PC-3 (cell line): Measurements from ENCODE around the gene ELF2. TPM values are rescaled to one million over a fixed set of nuclear protein-coding genes. Genes with fewer than 3 reads are reported as not detected.
"Not testable (repeated sequence)": the region's sequence is repeated elsewhere in the genome, so short reads cannot be mapped to it uniquely, and the experiment has no call there.

Experiments
- ATAC-seq: fragments of 200-7000 bp; cut with Tn5 transposase; 2 replicates; pipeline ENCODE4 v1.9.1; 2020; ENCODE audit warnings: mild to moderate bottlenecking, moderate library complexity
- BruUV-seq: library from RNA; stranded (reverse); fragments of 400-500 nt; replicated peaks from 2 replicates; lab custom pipeline; 2021; lab: Mats Ljungman, UMichigan
- CTCF ChIA-PET: fragments of 300-600 bp; sonication (Branson Sonifier 250); formaldehyde crosslinking; loops from one replicate; lab custom pipeline; 2022; ENCODE audit warnings: antibody characterized with exemption; lab: Charles Lee
- POLR2A ChIA-PET: fragments of 300-600 bp; sonication (Branson Sonifier 250); formaldehyde crosslinking; loops from one replicate; lab custom pipeline; 2022; ENCODE audit warnings: antibody characterized with exemption; ENCODE audit not compliant: unreplicated experiment; lab: Charles Lee
- DNase-seq: peaks from one replicate; pipeline ENCODE4 v3.0.0-alpha.2; 2015
- H2AFZ ChIP-seq: fragments of 300-600 bp; sonication (generic); 2 replicates; pipeline ENCODE4 v1.6.0; 2016; ENCODE audit warnings: antibody characterized with exemption, low read length
- H3F3A ChIP-seq: fragments of 300-600 bp; sonication (generic); one replicate; pipeline ENCODE4 v1.6.0; 2017; ENCODE audit warnings: antibody characterized with exemption, low read length, control low read depth, mild to moderate bottlenecking; ENCODE audit not compliant: unreplicated experiment
- H3K27ac ChIP-seq: fragments of 300-600 bp; sonication (generic); 2 replicates; pipeline ENCODE4 v1.5.1; 2016; ENCODE audit warnings: mild to moderate bottlenecking, low read length
- H3K27me3 ChIP-seq: fragments of 300-600 bp; sonication (generic); 2 replicates; pipeline ENCODE4 v1.6.1; 2016; ENCODE audit warnings: low read length, mixed read lengths
- H3K36me3 ChIP-seq: fragments of 300-600 bp; sonication (generic); 2 replicates; pipeline ENCODE4 v1.6.1; 2016; ENCODE audit warnings: low read depth, mixed run types, low read length, mixed read lengths
- H3K4me1 ChIP-seq: fragments of 300-600 bp; sonication (generic); 2 replicates; pipeline ENCODE4 v1.5.1; 2016; ENCODE audit warnings: low read length; ENCODE audit not compliant: insufficient read depth
- H3K4me2 ChIP-seq: fragments of 300-600 bp; sonication (generic); 2 replicates; pipeline ENCODE4 v1.6.0; 2016; ENCODE audit warnings: low read length
- H3K4me3 ChIP-seq: fragments of 300-600 bp; sonication (generic); 2 replicates; pipeline ENCODE4 v1.5.1; 2016; ENCODE audit warnings: mild to moderate bottlenecking, low read length, mixed read lengths
- H3K79me2 ChIP-seq: fragments of 300-600 bp; sonication (generic); 2 replicates; pipeline ENCODE4 v1.6.1; 2017; ENCODE audit warnings: low read length, mixed read lengths
- H3K9ac ChIP-seq: fragments of 300-600 bp; sonication (generic); 2 replicates; pipeline ENCODE4 v1.6.0; 2016; ENCODE audit warnings: mild to moderate bottlenecking, low read length
- H3K9me2 ChIP-seq: fragments of 300-600 bp; sonication (generic); replicated peaks from 2 replicates; pipeline ENCODE4 v1.6.1; 2016; ENCODE audit warnings: mixed run types, low read length, mixed read lengths
- H3K9me3 ChIP-seq: fragments of 300-600 bp; sonication (generic); 2 replicates; pipeline ENCODE4 v1.6.1; 2016; ENCODE audit warnings: low read length, mixed read lengths
- H4K20me1 ChIP-seq: fragments of 300-600 bp; sonication (generic); 2 replicates; pipeline ENCODE4 v1.6.1; 2016; ENCODE audit warnings: low read length, mixed read lengths
- EZH2 ChIP-seq: fragments of 300-600 bp; sonication (generic); IDR thresholded peaks from one replicate; pipeline ENCODE4 v1.6.1; 2017; ENCODE audit warnings: antibody characterized with exemption, mild to moderate bottlenecking, low read length; ENCODE audit not compliant: unreplicated experiment
- EZH2phosphoT487 ChIP-seq: fragments of 300-600 bp; sonication (generic); IDR thresholded peaks from 2 replicates; pipeline ENCODE4 v1.6.1; 2018; ENCODE audit warnings: mild to moderate bottlenecking, antibody characterized with exemption, low read length, borderline replicate concordance
- intact Hi-C: fragments of 100-400 bp; cut with micrococcal nuclease; formaldehyde crosslinking; loops from 2 replicates; pipeline ENCODE4 v1.9.0; 2023
- total RNA-seq: library from RNA; depleted of rRNA; stranded (reverse); fragments of >200 nt; gene quantifications from 2 replicates; pipeline ENCODE4 v1.2.3, GENCODE V29; 2014
- TF ChIP-seq, protein P1 (sequence below): fragments of 300-600 bp; sonication (generic); conservative IDR thresholded peaks from 2 replicates; pipeline ENCODE4 v1.5.1; 2017; ENCODE audit warnings: antibody characterized with exemption, low read depth, mild to moderate bottlenecking, low read length

Gene ELF2
- total RNA-seq, 1 experiment from 2014 or later: 18.5 TPM

DNA sequence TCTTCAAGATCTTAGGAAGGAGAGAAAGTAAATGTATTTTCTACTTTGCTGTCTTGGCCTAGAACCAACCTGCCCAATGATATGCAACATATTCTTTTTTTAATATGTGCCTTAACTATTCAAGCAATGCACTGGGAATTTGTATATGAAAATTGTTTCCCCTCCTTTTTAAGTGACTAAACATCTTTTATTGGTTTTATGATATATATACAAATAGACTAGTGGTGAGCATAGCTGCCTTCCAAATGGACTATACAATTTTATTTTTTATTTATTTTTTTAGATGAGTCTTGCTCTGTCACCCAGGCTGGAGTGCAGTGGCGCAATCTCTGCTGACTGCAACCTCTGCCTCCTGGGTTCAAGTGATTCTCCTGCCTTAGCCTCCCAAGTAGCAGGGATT is 151.2 kb downstream of the ELF2 start:
- H3K27ac ChIP-seq: no peak overlapping the region
- POLR2A ChIA-PET: no interaction called here
- CTCF ChIA-PET: interaction anchor here (0.6 to 0.8 kb wide), 2 partner anchors 272 to 467 kb away, joined by 3 read pairs; no protein-coding TSS in a partner anchor
- peaks cover 7% of the 10 kb centered on the region for H3K4me1 ChIP-seq
- H3K9me2 ChIP-seq: no peaks in the 10 kb centered on the region
- peaks cover 95% of the 10 kb centered on the region for H3K79me2 ChIP-seq
- peaks cover 57% of the 10 kb centered on the region for H4K20me1 ChIP-seq
- ATAC-seq (peak; percentile 56), DNase-seq (peak; percentile 32)
- H3K36me3 ChIP-seq: no peaks in the 10 kb centered on the region
- no peaks in the 10 kb centered on the region for H3K27me3 ChIP-seq
- H3K9me3 ChIP-seq: no peaks in the 10 kb centered on the region
- H2AFZ ChIP-seq: no peak overlapping the region
- no peak overlapping the region for H3K9ac ChIP-seq
- intact Hi-C loops: no loop called here
- TF ChIP-seq EZH2 (no peak), EZH2phosphoT487 (no peak)
- TF ChIP-seq, protein P1, sequence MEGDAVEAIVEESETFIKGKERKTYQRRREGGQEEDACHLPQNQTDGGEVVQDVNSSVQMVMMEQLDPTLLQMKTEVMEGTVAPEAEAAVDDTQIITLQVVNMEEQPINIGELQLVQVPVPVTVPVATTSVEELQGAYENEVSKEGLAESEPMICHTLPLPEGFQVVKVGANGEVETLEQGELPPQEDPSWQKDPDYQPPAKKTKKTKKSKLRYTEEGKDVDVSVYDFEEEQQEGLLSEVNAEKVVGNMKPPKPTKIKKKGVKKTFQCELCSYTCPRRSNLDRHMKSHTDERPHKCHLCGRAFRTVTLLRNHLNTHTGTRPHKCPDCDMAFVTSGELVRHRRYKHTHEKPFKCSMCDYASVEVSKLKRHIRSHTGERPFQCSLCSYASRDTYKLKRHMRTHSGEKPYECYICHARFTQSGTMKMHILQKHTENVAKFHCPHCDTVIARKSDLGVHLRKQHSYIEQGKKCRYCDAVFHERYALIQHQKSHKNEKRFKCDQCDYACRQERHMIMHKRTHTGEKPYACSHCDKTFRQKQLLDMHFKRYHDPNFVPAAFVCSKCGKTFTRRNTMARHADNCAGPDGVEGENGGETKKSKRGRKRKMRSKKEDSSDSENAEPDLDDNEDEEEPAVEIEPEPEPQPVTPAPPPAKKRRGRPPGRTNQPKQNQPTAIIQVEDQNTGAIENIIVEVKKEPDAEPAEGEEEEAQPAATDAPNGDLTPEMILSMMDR: no peak
- H3K4me3 ChIP-seq: no peak overlapping the region
- H3F3A ChIP-seq: no peaks in the 10 kb centered on the region
- no peak overlapping the region for H3K4me2 ChIP-seq
- BruUV-seq: no TSS peak

DNA sequence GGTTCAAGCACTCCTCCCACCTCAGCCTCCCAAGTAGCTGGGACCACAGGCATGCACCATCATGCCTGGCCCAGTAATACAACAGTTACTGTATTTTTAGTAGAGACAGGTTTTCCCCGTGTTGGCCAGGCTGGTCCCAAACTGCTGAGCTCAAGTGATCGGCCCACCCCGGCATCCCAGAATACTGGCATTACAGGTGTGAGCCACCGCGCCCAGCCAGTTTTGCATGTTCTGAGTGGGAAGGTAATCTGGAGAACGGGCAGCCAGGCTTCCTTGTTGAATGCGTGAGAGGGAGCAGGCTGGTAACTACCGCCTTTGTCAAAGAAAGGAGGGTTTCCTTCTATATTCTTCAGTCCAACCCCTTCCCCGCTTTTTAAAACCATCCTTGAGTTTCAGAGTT is 152.3 kb downstream of the ELF2 start:
- ATAC-seq (no peak), DNase-seq (no peak)
- H3K79me2 ChIP-seq: peaks cover 96% of the 10 kb centered on the region
- H3K4me2 ChIP-seq: no peak overlapping the region
- H3K9me3 ChIP-seq: no peaks in the 10 kb centered on the region
- BruUV-seq: no TSS peak
- H2AFZ ChIP-seq: no peak overlapping the region
- H4K20me1 ChIP-seq: peaks cover 65% of the 10 kb centered on the region
- ChIA-PET POLR2A (no interaction called here), CTCF (no interaction called here)
- no peak overlapping the region for H3K27ac ChIP-seq
- H3K4me3 ChIP-seq: no peak overlapping the region
- no peaks in the 10 kb centered on the region for H3K9me2 ChIP-seq
- no peaks in the 10 kb centered on the region for H3F3A ChIP-seq
- intact Hi-C loops: no loop called here
- TF ChIP-seq, protein P1: no peak
- no peak for TF ChIP-seq EZH2phosphoT487
- no peak for TF ChIP-seq EZH2
- H3K9ac ChIP-seq: no peak overlapping the region
- peaks cover 6% of the 10 kb centered on the region; the same call in 1 of the 2 replicates for H3K36me3 ChIP-seq
- no peaks in the 10 kb centered on the region for H3K27me3 ChIP-seq
- peaks cover 14% of the 10 kb centered on the region for H3K4me1 ChIP-seq

DNA sequence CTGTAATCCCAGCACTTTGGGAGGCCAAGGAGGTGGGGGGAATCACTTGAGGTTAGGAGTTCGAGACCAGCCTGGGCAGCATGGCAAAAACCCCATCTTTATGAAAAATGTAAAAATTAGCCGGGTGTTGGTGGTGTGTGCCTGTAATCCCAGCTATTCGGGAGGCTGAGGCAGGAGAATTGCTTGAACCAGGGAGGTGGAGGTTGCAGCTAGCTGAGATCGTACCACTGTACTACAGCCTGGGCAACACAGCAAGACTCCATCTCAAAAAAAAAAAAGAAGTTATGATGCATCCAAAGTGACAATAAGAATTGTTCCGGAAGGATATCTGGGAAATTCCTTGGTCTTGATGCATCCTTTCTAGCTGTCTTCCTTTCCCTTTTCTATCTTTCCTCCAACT is 154.2 kb downstream of the ELF2 start:
- no peak overlapping the region for H3K9ac ChIP-seq
- H3K4me3 ChIP-seq: no peak overlapping the region
- H3K27ac ChIP-seq: no peak overlapping the region
- no peak overlapping the region for H3K4me2 ChIP-seq
- BruUV-seq: no TSS peak
- H3K27me3 ChIP-seq: no peaks in the 10 kb centered on the region
- H3K9me3 ChIP-seq: no peaks in the 10 kb centered on the region
- ATAC-seq (no peak), DNase-seq (no peak)
- peaks cover 98% of the 10 kb centered on the region for H3K79me2 ChIP-seq
- no peaks in the 10 kb centered on the region for H3F3A ChIP-seq
- no peak overlapping the region for H2AFZ ChIP-seq
- no peak for TF ChIP-seq EZH2phosphoT487
- TF ChIP-seq, protein P1: no peak
- TF ChIP-seq EZH2: no peak
- CTCF ChIA-PET: no interaction called here
- POLR2A ChIA-PET: no interaction called here
- intact Hi-C loops: no loop called here
- peaks cover 10% of the 10 kb centered on the region; the same call in 1 of the 2 replicates for H3K36me3 ChIP-seq
- H3K9me2 ChIP-seq: no peaks in the 10 kb centered on the region
- H4K20me1 ChIP-seq: peaks cover 72% of the 10 kb centered on the region
- peaks cover 30% of the 10 kb centered on the region for H3K4me1 ChIP-seq

DNA sequence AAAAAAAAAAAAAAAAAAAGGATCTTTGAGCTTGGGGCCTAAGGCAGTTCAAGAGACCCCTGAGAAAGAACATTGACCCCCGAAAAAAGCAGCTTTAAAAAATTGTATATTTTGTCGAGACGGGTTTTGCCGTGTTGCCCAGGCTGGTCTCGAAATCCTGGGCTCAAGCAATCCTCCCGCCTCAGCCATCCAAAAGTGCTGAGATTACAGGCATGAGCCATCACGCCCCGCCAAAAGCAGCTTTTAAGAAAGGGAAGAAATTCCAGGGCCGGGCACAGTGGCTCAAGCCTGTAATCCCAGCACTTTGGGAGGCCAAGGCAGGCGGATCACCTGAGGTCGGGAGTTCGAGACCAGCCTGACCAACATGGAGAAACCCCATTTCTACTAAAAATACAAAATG is 155.9 kb downstream of the ELF2 start:
- H3K9me3 ChIP-seq, H3F3A ChIP-seq, ATAC-seq, H3K4me3 ChIP-seq, intact Hi-C loops, H3K9ac ChIP-seq, BruUV-seq, DNase-seq, H3K27me3 ChIP-seq, H3K27ac ChIP-seq, H3K4me2 ChIP-seq, H2AFZ ChIP-seq, H3K9me2 ChIP-seq: not testable (repeated sequence)
- CTCF ChIA-PET: interaction anchor here (2.0 kb wide), 1 partner anchor 9 kb away, joined by 6 read pairs; no protein-coding TSS in a partner anchor
- H4K20me1 ChIP-seq: peaks cover 71% of the 10 kb centered on the region
- H3K4me1 ChIP-seq: peaks cover 31% of the 10 kb centered on the region
- POLR2A ChIA-PET: interaction anchor here (0.6 kb wide), 1 partner anchor 83 kb away, joined by 6 read pairs; no protein-coding TSS in a partner anchor
- peaks cover 100% of the 10 kb centered on the region for H3K79me2 ChIP-seq
- peaks cover 10% of the 10 kb centered on the region; the same call in 1 of the 2 replicates for H3K36me3 ChIP-seq
